WERI-Rb-1 (cell line): ENCODE results near the gene COL18A1.

ENCODE experiments used
- DNase-seq: peaks from one replicate; pipeline ENCODE4 v3.0.0-alpha.2; 2020
- H3K27ac ChIP-seq: fragments of 250-450 bp; sonication (Bioruptor Pico); 2 replicates; pipeline ENCODE4 v1.5.1; 2020; ENCODE audit warnings: mild to moderate bottlenecking, moderate library complexity
- H3K27me3 ChIP-seq: fragments of 250-450 bp; sonication (Bioruptor Pico); 2 replicates; pipeline ENCODE4 v1.5.1; 2021; ENCODE audit warnings: mild to moderate bottlenecking, low read depth, moderate library complexity; ENCODE audit not compliant: insufficient read depth, severe bottlenecking
- H3K36me3 ChIP-seq: fragments of 250-450 bp; sonication (Bioruptor Pico); 2 replicates; pipeline ENCODE4 v1.5.1; 2020; ENCODE audit warnings: mild to moderate bottlenecking, moderate library complexity
- H3K4me3 ChIP-seq: 2 replicates; pipeline ENCODE4 v1.5.1; 2011; ENCODE audit warnings: low read depth, mild to moderate bottlenecking, control low read depth, low read length
- H3K9me3 ChIP-seq: fragments of 250-450 bp; sonication (Bioruptor Pico); 2 replicates; pipeline ENCODE4 v1.5.1; 2021; ENCODE audit warnings: mild to moderate bottlenecking, moderate library complexity; ENCODE audit not compliant: severe bottlenecking
- TF ChIP-seq, protein P1 (sequence below): IDR thresholded peaks from 2 replicates; pipeline ENCODE4 v1.5.1; 2011; ENCODE audit warnings: low read depth, mild to moderate bottlenecking, control low read depth, inconsistent platforms, low read length

Gene COL18A1

DNA sequence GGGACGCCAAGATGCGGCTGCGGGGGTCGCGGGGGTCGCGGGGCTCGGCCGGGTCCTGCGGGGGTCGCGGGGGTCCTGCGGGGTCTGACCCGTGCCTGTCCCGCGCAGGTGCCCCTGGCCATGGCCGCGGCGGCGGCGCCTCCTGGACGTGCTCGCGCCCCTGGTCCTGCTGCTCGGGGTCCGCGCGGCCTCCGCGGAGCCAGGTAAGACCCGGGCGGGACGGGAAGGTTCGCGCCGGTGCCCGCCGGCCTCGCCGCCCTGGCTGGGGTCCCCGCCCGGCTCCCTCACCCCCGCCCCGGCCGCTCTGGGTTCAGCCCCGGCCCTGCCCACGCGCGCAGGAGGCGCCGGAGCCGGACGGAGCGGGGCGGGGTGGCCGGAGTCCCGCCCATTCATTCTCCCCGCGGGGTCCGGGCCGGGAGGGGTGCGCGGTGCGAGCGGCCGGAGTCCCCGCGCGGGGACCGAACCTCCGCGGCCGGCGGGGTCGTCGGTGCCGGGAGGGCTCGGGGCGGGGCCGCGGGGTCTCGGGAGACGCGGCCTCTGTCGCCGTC is 380 bp downstream of the COL18A1 start:
- peak overlapping the region; percentile 19 for H3K4me3 ChIP-seq
- H3K27ac ChIP-seq, result no peak overlapping the region
- peaks cover 18% of the 10 kb centered on the region for H3K27me3 ChIP-seq
- peaks cover 9% of the 10 kb centered on the region for H3K9me3 ChIP-seq
- no peak for DNase-seq
- H3K36me3 ChIP-seq, result no peaks in the 10 kb centered on the region
- TF ChIP-seq, protein P1, sequence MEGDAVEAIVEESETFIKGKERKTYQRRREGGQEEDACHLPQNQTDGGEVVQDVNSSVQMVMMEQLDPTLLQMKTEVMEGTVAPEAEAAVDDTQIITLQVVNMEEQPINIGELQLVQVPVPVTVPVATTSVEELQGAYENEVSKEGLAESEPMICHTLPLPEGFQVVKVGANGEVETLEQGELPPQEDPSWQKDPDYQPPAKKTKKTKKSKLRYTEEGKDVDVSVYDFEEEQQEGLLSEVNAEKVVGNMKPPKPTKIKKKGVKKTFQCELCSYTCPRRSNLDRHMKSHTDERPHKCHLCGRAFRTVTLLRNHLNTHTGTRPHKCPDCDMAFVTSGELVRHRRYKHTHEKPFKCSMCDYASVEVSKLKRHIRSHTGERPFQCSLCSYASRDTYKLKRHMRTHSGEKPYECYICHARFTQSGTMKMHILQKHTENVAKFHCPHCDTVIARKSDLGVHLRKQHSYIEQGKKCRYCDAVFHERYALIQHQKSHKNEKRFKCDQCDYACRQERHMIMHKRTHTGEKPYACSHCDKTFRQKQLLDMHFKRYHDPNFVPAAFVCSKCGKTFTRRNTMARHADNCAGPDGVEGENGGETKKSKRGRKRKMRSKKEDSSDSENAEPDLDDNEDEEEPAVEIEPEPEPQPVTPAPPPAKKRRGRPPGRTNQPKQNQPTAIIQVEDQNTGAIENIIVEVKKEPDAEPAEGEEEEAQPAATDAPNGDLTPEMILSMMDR, result no peak

DNA sequence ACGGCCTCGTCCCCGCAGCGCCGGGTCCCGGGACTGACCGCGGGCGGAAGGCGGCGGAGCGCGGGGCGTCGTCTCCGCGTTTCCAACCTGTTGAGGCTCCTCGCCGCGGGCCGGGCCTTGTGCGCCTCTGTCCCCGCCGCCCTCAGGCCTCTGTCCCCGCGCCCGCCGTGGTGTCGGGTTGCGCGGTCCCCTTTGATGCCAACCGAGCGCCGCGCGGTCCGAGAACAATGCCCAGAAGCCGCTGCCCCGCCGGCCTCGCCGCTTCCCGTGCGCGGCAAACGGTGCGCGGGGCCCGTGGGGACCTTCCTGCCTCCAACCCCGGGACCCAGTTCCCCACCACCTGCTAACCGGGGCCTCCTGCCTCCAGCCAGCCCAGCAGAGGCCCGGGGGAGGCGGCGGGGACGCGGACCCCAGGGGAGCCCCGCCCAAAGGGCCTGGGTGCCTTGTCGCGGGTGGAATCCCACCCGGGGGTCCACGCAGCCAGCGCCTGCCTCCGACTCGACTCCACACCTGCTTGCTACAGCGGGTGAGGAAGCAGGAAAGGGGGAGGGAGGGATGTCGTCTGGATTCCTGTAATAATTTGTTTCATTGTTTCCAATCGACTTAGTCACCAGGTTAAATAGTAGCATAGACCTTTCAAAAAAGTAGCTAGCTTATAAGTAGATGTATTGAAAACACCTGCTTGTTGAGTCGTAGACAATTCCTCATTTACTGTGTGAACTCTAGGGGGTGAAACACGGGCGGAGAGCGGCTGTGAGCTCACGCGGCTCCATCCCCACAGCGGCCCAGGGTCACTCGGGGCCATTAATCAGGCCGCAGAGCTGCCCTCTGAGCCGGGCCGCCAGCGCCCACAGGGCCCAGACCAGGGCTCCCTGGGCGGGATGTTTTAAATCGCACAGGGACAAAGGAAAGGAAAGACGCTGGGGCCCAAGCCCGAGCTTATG is 1.1 kb downstream of the COL18A1 start:
- Histone ChIP-seq H3K27ac (no peak overlapping the region), H3K36me3 (no peaks in the 10 kb centered on the region), H3K27me3 (peaks cover 18% of the 10 kb centered on the region), H3K4me3 (peak overlapping the region; percentile 4), H3K9me3 (peaks cover 8% of the 10 kb centered on the region)
- no peak for DNase-seq
- TF ChIP-seq, protein P1, result no peak

DNA sequence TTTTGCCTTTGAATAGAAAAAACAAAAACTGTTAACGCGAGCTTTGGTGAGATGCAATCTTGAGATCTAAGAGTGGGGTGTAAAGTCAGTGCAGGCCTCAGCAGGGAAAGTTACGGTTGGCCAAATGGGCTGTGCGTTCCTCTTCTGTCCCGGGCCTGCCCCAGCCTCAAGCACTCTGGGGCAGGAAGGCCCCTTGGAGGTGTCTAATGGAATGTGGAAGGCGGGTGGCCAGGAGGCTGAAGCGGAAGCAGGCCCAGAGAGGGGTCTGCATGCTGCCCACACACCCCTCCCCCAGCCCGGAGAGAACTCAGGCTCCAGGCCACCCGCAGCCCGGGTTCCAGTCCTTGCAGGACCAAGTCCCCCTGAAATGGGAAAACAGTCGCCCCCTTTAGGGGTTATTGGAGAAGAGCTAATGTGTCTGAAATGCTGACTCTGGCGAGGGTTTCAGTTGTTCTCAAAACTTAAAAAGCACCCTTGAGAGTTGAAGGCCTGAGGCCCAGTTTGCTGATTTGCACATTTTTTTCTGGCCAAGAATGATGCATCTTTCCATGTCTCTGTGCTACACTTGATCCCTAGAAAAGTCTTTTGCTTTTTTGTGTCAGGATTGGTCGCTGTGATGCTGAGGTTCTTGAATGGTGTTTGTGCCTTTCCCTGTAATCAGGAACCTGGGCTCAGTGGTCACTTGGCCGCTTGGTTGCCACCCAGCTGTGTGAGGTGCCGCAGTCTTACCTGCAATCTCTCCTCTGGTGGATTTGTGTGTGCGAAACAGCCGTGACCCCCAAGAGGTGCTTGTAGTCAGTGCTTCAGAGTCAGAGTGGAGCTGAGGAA is 2.0 kb downstream of the COL18A1 start:
- no peak overlapping the region for H3K4me3 ChIP-seq
- H3K36me3 ChIP-seq, result no peaks in the 10 kb centered on the region
- TF ChIP-seq, protein P1, result 0 out of 2 replicates have a peak, but pooled peaks have one; percentile 10
- no peaks in the 10 kb centered on the region for H3K9me3 ChIP-seq
- DNase-seq, result no peak
- no peak overlapping the region for H3K27ac ChIP-seq
- peaks cover 18% of the 10 kb centered on the region for H3K27me3 ChIP-seq

DNA sequence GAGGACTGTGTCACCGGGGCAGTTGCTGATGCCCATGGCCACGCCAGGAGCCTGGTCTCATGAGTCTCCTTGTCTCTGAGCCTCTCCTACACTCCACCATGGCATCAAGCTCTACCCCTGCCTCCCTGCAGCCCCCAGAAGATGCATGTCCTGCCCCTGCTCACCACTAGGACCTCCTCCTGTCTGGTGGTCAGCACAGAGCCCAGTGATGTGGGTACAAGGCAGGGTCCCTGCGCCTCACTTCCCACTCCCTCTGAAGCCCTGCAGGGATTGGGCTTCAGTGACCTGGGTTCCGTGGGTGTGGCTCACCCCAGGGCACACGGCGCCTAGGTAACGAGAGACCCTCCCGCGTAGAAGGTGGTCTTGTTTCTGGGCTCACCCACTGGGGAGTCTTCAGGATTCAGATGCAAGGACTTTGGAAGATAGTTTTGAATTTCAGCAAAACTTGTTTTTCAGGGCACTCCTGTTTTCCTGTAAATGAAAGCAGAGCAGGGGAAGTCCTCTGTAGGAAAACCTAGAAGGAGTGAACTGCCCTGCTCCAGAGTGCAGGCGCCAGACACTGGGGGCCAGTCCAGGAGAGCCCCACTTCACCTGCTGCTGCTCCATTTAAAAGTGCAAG is 2.8 kb downstream of the COL18A1 start:
- H3K27ac ChIP-seq, result no peak overlapping the region
- no peaks in the 10 kb centered on the region for H3K36me3 ChIP-seq
- no peak for DNase-seq
- no peaks in the 10 kb centered on the region for H3K9me3 ChIP-seq
- TF ChIP-seq, protein P1, result peak; percentile 36
- peaks cover 18% of the 10 kb centered on the region for H3K27me3 ChIP-seq
- no peak overlapping the region for H3K4me3 ChIP-seq

DNA sequence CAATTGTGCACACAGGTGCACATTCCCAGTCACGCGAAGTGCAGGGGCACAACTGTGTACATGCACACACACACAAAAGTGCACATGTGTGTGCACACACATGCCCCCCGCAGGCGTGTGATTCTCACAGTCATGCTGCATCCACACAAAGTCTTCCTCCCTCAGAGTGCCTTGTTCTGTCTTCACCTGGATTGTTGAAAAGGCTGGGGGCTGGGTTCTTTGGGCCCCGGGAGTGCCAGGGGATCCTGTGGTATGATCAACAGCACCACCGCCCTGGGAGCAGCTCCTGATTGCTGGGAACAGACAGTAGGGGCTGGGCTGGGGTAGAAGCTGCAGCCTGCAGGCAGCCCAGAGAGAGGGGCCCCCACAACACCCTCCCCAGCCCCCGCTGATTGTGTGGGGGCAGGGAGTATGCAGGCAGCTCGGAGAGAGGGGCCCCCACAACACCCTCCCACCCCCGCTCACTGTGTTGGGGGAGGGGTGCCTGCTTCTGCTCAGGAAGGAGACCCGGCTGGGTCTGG is 3.4 kb downstream of the COL18A1 start:
- DNase-seq, result no peak
- H3K27ac ChIP-seq, result no peak overlapping the region
- no peaks in the 10 kb centered on the region for H3K36me3 ChIP-seq
- TF ChIP-seq, protein P1, result no peak
- H3K27me3 ChIP-seq, result peaks cover 18% of the 10 kb centered on the region
- no peak overlapping the region for H3K4me3 ChIP-seq
- H3K9me3 ChIP-seq, result no peaks in the 10 kb centered on the region
